Measurements from ENCODE around the gene IER5L. TPM values are rescaled to one million over a fixed set of nuclear protein-coding genes. Genes with fewer than 3 reads are reported as not detected.
A peak's percentile ranks its signal among the peaks of the same experiment; 100 is the strongest.

Gene IER5L
- total RNA-seq, 1 donor from 2014 or later = 36.0 TPM

- no peak for TF ChIP-seq CTCF (IDR thresholded peaks at IDR 0.05; ENCODE audit: partially characterized antibody, unreplicated experiment)
- no peak for DNase-seq
- peak overlapping the region; percentile 79 for H3K4me3 Mint-ChIP-seq (ENCODE audit: unreplicated experiment)
- H3K36me3 Mint-ChIP-seq (ENCODE audit: unreplicated experiment) = no peaks in the 10 kb centered on the region
- peaks cover 12% of the 10 kb centered on the region for H3K27me3 Mint-ChIP-seq (ENCODE audit: unreplicated experiment)
- H3K27ac Mint-ChIP-seq (ENCODE audit: unreplicated experiment) = peak overlapping the region; percentile 96
- H3K9me3 Mint-ChIP-seq (ENCODE audit: unreplicated experiment) = peaks cover 13% of the 10 kb centered on the region
- peaks cover 49% of the 10 kb centered on the region for H3K4me1 Mint-ChIP-seq (ENCODE audit: low read depth, unreplicated experiment)
These were observed 39.4 kb downstream of the IER5L start for GRCh38 chr9:129138476-129139232.

- Mint-ChIP-seq H3K27me3 (ENCODE audit: unreplicated experiment) (peaks cover 12% of the 10 kb centered on the region), H3K27ac (ENCODE audit: unreplicated experiment) (peak overlapping the region; percentile 72), H3K4me1 (ENCODE audit: low read depth, unreplicated experiment) (peaks cover 50% of the 10 kb centered on the region), H3K36me3 (ENCODE audit: unreplicated experiment) (no peaks in the 10 kb centered on the region), H3K4me3 (ENCODE audit: unreplicated experiment) (peak overlapping the region; percentile 42), H3K9me3 (ENCODE audit: unreplicated experiment) (peaks cover 13% of the 10 kb centered on the region)
- no peak for TF ChIP-seq CTCF (IDR thresholded peaks at IDR 0.05; ENCODE audit: partially characterized antibody, unreplicated experiment)
- DNase-seq = no peak
These were observed 40.0 kb downstream of the IER5L start for GRCh38 chr9:129138144-129138462.

- H3K9me3 Mint-ChIP-seq (ENCODE audit: unreplicated experiment) = peaks cover 13% of the 10 kb centered on the region
- H3K36me3 Mint-ChIP-seq (ENCODE audit: unreplicated experiment) = no peaks in the 10 kb centered on the region
- peaks cover 12% of the 10 kb centered on the region for H3K27me3 Mint-ChIP-seq (ENCODE audit: unreplicated experiment)
- peak overlapping the region; percentile 76 for H3K27ac Mint-ChIP-seq (ENCODE audit: unreplicated experiment)
- peaks cover 45% of the 10 kb centered on the region for H3K4me1 Mint-ChIP-seq (ENCODE audit: low read depth, unreplicated experiment)
- peak overlapping the region; percentile 42 for H3K4me3 Mint-ChIP-seq (ENCODE audit: unreplicated experiment)
- DNase-seq = no peak
- TF ChIP-seq CTCF (IDR thresholded peaks at IDR 0.05; ENCODE audit: partially characterized antibody, unreplicated experiment) = no peak
These were observed 40.5 kb downstream of the IER5L start for GRCh38 chr9:129137292-129138143.

- H3K27ac Mint-ChIP-seq (ENCODE audit: unreplicated experiment) = peak overlapping the region; percentile 55
- H3K4me1 Mint-ChIP-seq (ENCODE audit: low read depth, unreplicated experiment) = peaks cover 38% of the 10 kb centered on the region
- TF ChIP-seq CTCF (IDR thresholded peaks at IDR 0.05; ENCODE audit: partially characterized antibody, unreplicated experiment) = no peak
These were observed 41.5 kb downstream of the IER5L start for GRCh38 chr9:129136446-129137035.

More at GRCh38 chr9:129136446-129137035, 41.5 kb downstream of the IER5L start:
- H3K36me3 Mint-ChIP-seq (ENCODE audit: unreplicated experiment) = no peaks in the 10 kb centered on the region
- H3K9me3 Mint-ChIP-seq (ENCODE audit: unreplicated experiment) = peaks cover 13% of the 10 kb centered on the region
- no peak overlapping the region for H3K4me3 Mint-ChIP-seq (ENCODE audit: unreplicated experiment)
- peaks cover 10% of the 10 kb centered on the region for H3K27me3 Mint-ChIP-seq (ENCODE audit: unreplicated experiment)
- no peak for DNase-seq
